Neural cell (in vitro differentiated cells): Measurements from ENCODE around the gene SIRT3. TPM values are rescaled to one million over a fixed set of nuclear protein-coding genes. Genes with fewer than 3 reads are reported as not detected.

ENCODE experiments used
- H2AFZ ChIP-seq: fragments of 200-600, 300-800 bp; sonication (generic), shearing (Covaris generic); 2 replicates; pipeline ENCODE4 v1.6.0; 2014; ENCODE audit warnings: low read depth, mild to moderate bottlenecking, antibody characterized with exemption, low read length, moderate library complexity
- H3F3A ChIP-seq: fragments of 200-600 bp; shearing (Covaris generic); 2 replicates; pipeline ENCODE4 v1.6.1; 2016; ENCODE audit warnings: mild to moderate bottlenecking, moderate library complexity, mixed read lengths, antibody characterized with exemption, low read length; ENCODE audit not compliant: insufficient read depth, poor library complexity, severe bottlenecking
- H3K27ac ChIP-seq: fragments of 200-600, 300-800 bp; sonication (generic), shearing (Covaris generic); 2 replicates; pipeline ENCODE4 v1.5.1; 2014; ENCODE audit warnings: mild to moderate bottlenecking, low read length, moderate library complexity
- H3K27me3 ChIP-seq: fragments of 300-800, 200-600 bp; sonication (generic), shearing (Covaris generic); 2 replicates; pipeline ENCODE4 v1.6.0; 2014; ENCODE audit warnings: mild to moderate bottlenecking, low read depth, low read length, moderate library complexity; ENCODE audit not compliant: insufficient read depth
- H3K36me3 ChIP-seq: fragments of 300-800, 200-600 bp; sonication (generic), shearing (Covaris generic); 2 replicates; pipeline ENCODE4 v1.5.1; 2014; ENCODE audit warnings: mild to moderate bottlenecking, antibody characterized with exemption, low read length, moderate library complexity; ENCODE audit not compliant: insufficient read depth
- H3K4me2 ChIP-seq: fragments of 300-800, 200-600 bp; sonication (generic), shearing (Covaris generic); 2 replicates; pipeline ENCODE4 v1.6.0; 2014; ENCODE audit warnings: mild to moderate bottlenecking, low read length
- H3K4me3 ChIP-seq: fragments of 300-800, 200-600 bp; sonication (generic), shearing (Covaris generic); 2 replicates; pipeline ENCODE4 v1.5.1; 2014; ENCODE audit warnings: mild to moderate bottlenecking, low read length, moderate library complexity
- H3K79me2 ChIP-seq: fragments of 200-600 bp; shearing (Covaris generic); replicated peaks from 2 replicates; pipeline ENCODE4 v1.6.0; 2014; ENCODE audit warnings: mild to moderate bottlenecking, low read length, moderate library complexity; ENCODE audit not compliant: insufficient read depth
- H3K9ac ChIP-seq: fragments of 300-800, 200-600 bp; sonication (generic), shearing (Covaris generic); 2 replicates; pipeline ENCODE4 v1.6.1; 2016; ENCODE audit warnings: mild to moderate bottlenecking, low read length, mixed read lengths
- H3K9me2 ChIP-seq: fragments of 200-600 bp; shearing (Covaris generic); 2 replicates; pipeline ENCODE4 v1.6.1; 2016; ENCODE audit warnings: mild to moderate bottlenecking, low read length, mixed read lengths; ENCODE audit not compliant: insufficient read depth
- H3K9me3 ChIP-seq: fragments of 200-600, 300-800 bp; sonication (generic), shearing (Covaris generic); 2 replicates; pipeline ENCODE4 v1.6.1; 2016; ENCODE audit warnings: mild to moderate bottlenecking, mixed run types, low read length, moderate library complexity, mixed read lengths
- H4K20me1 ChIP-seq: fragments of 200-600 bp; shearing (Covaris generic); 2 replicates; pipeline ENCODE4 v1.6.1; 2016; ENCODE audit warnings: mild to moderate bottlenecking, mixed run types; ENCODE audit not compliant: insufficient read depth
- CTCF ChIP-seq: fragments of 450-650 bp; IDR thresholded peaks from 2 replicates; pipeline ENCODE4 v1.5.1; 2014; ENCODE audit warnings: antibody characterized with exemption, mild to moderate bottlenecking, moderate library complexity; ENCODE audit not compliant: poor library complexity, severe bottlenecking
- EP300 ChIP-seq: fragments of 450-650 bp; conservative IDR thresholded peaks from 2 replicates; pipeline ENCODE4 v1.6.1; 2014; ENCODE audit warnings: antibody characterized with exemption, mild to moderate bottlenecking, moderate library complexity; ENCODE audit not compliant: poor library complexity, severe bottlenecking
- EZH2 ChIP-seq: fragments of 200-600, 300-800 bp; shearing (Covaris generic), sonication (generic); IDR thresholded peaks from 2 replicates; pipeline ENCODE4 v1.6.1; 2014; ENCODE audit warnings: antibody characterized with exemption, low read length, borderline replicate concordance, mild to moderate bottlenecking; ENCODE audit not compliant: insufficient read depth, poor library complexity, severe bottlenecking
- MXI1 ChIP-seq: fragments of 450-650 bp; conservative IDR thresholded peaks from 2 replicates; pipeline ENCODE4 v1.6.1; 2014; ENCODE audit warnings: antibody characterized with exemption, mild to moderate bottlenecking; ENCODE audit not compliant: poor library complexity, severe bottlenecking
- POLR2AphosphoS5 ChIP-seq: IDR thresholded peaks from 2 replicates; pipeline ENCODE4 v1.6.1; 2012
- RAD21 ChIP-seq: fragments of 450-650 bp; conservative IDR thresholded peaks from 2 replicates; pipeline ENCODE4 v1.6.1; 2014; ENCODE audit warnings: antibody characterized with exemption, mild to moderate bottlenecking, moderate library complexity
- REST ChIP-seq: IDR thresholded peaks from 2 replicates; pipeline ENCODE4 v1.6.1; 2012; ENCODE audit warnings: borderline replicate concordance
- SMC3 ChIP-seq: fragments of 450-650 bp; conservative IDR thresholded peaks from 2 replicates; pipeline ENCODE4 v1.6.1; 2014; ENCODE audit warnings: antibody characterized with exemption, mild to moderate bottlenecking, moderate library complexity; ENCODE audit not compliant: poor library complexity
- TAF1 ChIP-seq: IDR thresholded peaks from 2 replicates; pipeline ENCODE4 v1.6.1; 2012; ENCODE audit warnings: low read depth
- polyA plus RNA-seq: library from polyadenylated mRNA; depleted of rRNA; stranded (reverse); fragments of >200 nt; gene quantifications from 2 replicates; pipeline ENCODE4 v1.2.3, GENCODE V29; 2014

The SIRT3 gene
- polyA plus RNA-seq, 1 donor from 2014 or later, result 32.9 TPM

GRCh38 chr11:199782-200181 is 36.4 kb downstream of the SIRT3 start:
- no peaks in the 10 kb centered on the region for H4K20me1 ChIP-seq

GRCh38 chr11:199004-199581 is 37.0 kb downstream of the SIRT3 start:
- H3K4me2 ChIP-seq, result no peak overlapping the region
- no peak overlapping the region for H3K4me3 ChIP-seq
- H3K36me3 ChIP-seq, result no peaks in the 10 kb centered on the region
- no peaks in the 10 kb centered on the region for H3K79me2 ChIP-seq
- H3K9me2 ChIP-seq, result no peaks in the 10 kb centered on the region
- H3K9ac ChIP-seq, result no peak overlapping the region
- no peaks in the 10 kb centered on the region for H3K27me3 ChIP-seq
- no peak overlapping the region for H3K27ac ChIP-seq
- H3K9me3 ChIP-seq, result no peaks in the 10 kb centered on the region
- no peak for TF ChIP-seq CTCF
- no peak for TF ChIP-seq RAD21
- no peak for TF ChIP-seq EZH2
- no peak for TF ChIP-seq POLR2AphosphoS5
- H3F3A ChIP-seq, result no peaks in the 10 kb centered on the region
- no peaks in the 10 kb centered on the region for H4K20me1 ChIP-seq
- no peak overlapping the region for H2AFZ ChIP-seq

More at GRCh38 chr11:199782-200181, 36.4 kb downstream of the SIRT3 start:
- Histone ChIP-seq H3K9ac (no peak overlapping the region), H3K4me2 (no peak overlapping the region), H3K4me3 (no peak overlapping the region), H3K9me2 (no peaks in the 10 kb centered on the region), H3K27me3 (no peaks in the 10 kb centered on the region), H3K79me2 (no peaks in the 10 kb centered on the region), H2AFZ (no peak overlapping the region), H3K9me3 (no peaks in the 10 kb centered on the region), H3K36me3 (no peaks in the 10 kb centered on the region), H3K27ac (no peak overlapping the region), H3F3A (no peaks in the 10 kb centered on the region)
- TF ChIP-seq REST (no peak), RAD21 (no peak), EZH2 (no peak), CTCF (no peak), MXI1 (no peak), SMC3 (no peak), POLR2AphosphoS5 (no peak), TAF1 (no peak), EP300 (no peak)
